ENCODE measurements around the gene FSIP1. TPM values are rescaled to one million over a fixed set of nuclear protein-coding genes. Genes with fewer than 3 reads are reported as not detected.

Gene FSIP1
- total RNA-seq, 2 experiments from 2014 or later = 0.21 to 0.27 TPM

GRCh38 chr15:39746714-39747276, 35.8 kb downstream of the FSIP1 start:
- peaks cover 17% of the 10 kb centered on the region for H3K27me3 Mint-ChIP-seq (ENCODE audit: low read depth)
- DNase-seq = no peak
- no peaks in the 10 kb centered on the region for H3K9me3 Mint-ChIP-seq
- CTCF ChIA-PET = interaction anchor here (2.2 kb wide), 1 partner anchor 11 kb away, joined by 9 read pairs; no protein-coding TSS in a partner anchor
- H3K36me3 Mint-ChIP-seq (ENCODE audit: low read depth) = no peaks in the 10 kb centered on the region
- H3K27ac Mint-ChIP-seq = no peak overlapping the region
- no peak overlapping the region for H3K4me3 Mint-ChIP-seq
- H3K4me1 Mint-ChIP-seq (ENCODE audit: low read depth) = no peaks in the 10 kb centered on the region
- intact Hi-C loops (cut with micrococcal nuclease) = no loop called here

GRCh38 chr15:39746176-39746575, 36.5 kb downstream of the FSIP1 start:
- intact Hi-C loops (cut with micrococcal nuclease) = no loop called here
- H3K36me3 Mint-ChIP-seq (ENCODE audit: low read depth) = no peaks in the 10 kb centered on the region
- H3K9me3 Mint-ChIP-seq = no peaks in the 10 kb centered on the region
- no peak for DNase-seq
- no peak overlapping the region for H3K4me3 Mint-ChIP-seq
- CTCF ChIA-PET = no interaction called here
- no peaks in the 10 kb centered on the region for H3K4me1 Mint-ChIP-seq (ENCODE audit: low read depth)
- no peak overlapping the region for H3K27ac Mint-ChIP-seq
- H3K27me3 Mint-ChIP-seq (ENCODE audit: low read depth) = peaks cover 13% of the 10 kb centered on the region

GRCh38 chr15:39745415-39745814, 37.2 kb downstream of the FSIP1 start:
- Mint-ChIP-seq H3K36me3 (ENCODE audit: low read depth) (no peaks in the 10 kb centered on the region), H3K9me3 (no peaks in the 10 kb centered on the region), H3K27ac (no peak overlapping the region), H3K4me1 (ENCODE audit: low read depth) (no peaks in the 10 kb centered on the region), H3K27me3 (ENCODE audit: low read depth) (peaks cover 11% of the 10 kb centered on the region), H3K4me3 (no peak overlapping the region)
- intact Hi-C loops (cut with micrococcal nuclease) = no loop called here
- DNase-seq = no peak
- CTCF ChIA-PET = interaction anchor here (1.8 kb wide), 1 partner anchor 11 kb away, joined by 9 read pairs; no protein-coding TSS in a partner anchor

- intact Hi-C loops (cut with micrococcal nuclease) = no loop called here
These were observed 38.1 kb downstream of the FSIP1 start for GRCh38 chr15:39744334-39745103.

GRCh38 chr15:39743611-39744010, 39.0 kb downstream of the FSIP1 start:
- Mint-ChIP-seq H3K4me3 (no peak overlapping the region), H3K9me3 (no peaks in the 10 kb centered on the region), H3K36me3 (ENCODE audit: low read depth) (no peaks in the 10 kb centered on the region), H3K4me1 (ENCODE audit: low read depth) (no peaks in the 10 kb centered on the region), H3K27me3 (ENCODE audit: low read depth) (peaks cover 6% of the 10 kb centered on the region), H3K27ac (no peak overlapping the region)
- intact Hi-C loops (cut with micrococcal nuclease) = no loop called here
- DNase-seq = no peak
- CTCF ChIA-PET = no interaction called here

More at GRCh38 chr15:39744334-39745103, 38.1 kb downstream of the FSIP1 start:
- Mint-ChIP-seq H3K36me3 (ENCODE audit: low read depth) (no peaks in the 10 kb centered on the region), H3K4me1 (ENCODE audit: low read depth) (no peaks in the 10 kb centered on the region), H3K27me3 (ENCODE audit: low read depth) (peaks cover 8% of the 10 kb centered on the region), H3K27ac (no peak overlapping the region), H3K4me3 (no peak overlapping the region), H3K9me3 (no peaks in the 10 kb centered on the region)
- CTCF ChIA-PET = interaction anchor here (1.8 kb wide), 1 partner anchor 12 kb away, joined by 9 read pairs; no protein-coding TSS in a partner anchor
- DNase-seq = no peak

- Mint-ChIP-seq H3K4me1 (ENCODE audit: low read depth) (no peaks in the 10 kb centered on the region), H3K9me3 (no peaks in the 10 kb centered on the region), H3K36me3 (ENCODE audit: low read depth) (no peaks in the 10 kb centered on the region), H3K27ac (no peak overlapping the region), H3K4me3 (no peak overlapping the region), H3K27me3 (ENCODE audit: low read depth) (peaks cover 1% of the 10 kb centered on the region)
- CTCF ChIA-PET = interaction anchor here (1.8 kb wide), 1 partner anchor 17 kb away, joined by 15 read pairs; no protein-coding TSS in a partner anchor
- intact Hi-C loops (cut with micrococcal nuclease) = no loop called here
- DNase-seq = no peak
These were observed 41.4 kb downstream of the FSIP1 start for GRCh38 chr15:39741258-39741657.

- Mint-ChIP-seq H3K27me3 (ENCODE audit: low read depth) (no peaks in the 10 kb centered on the region), H3K27ac (no peak overlapping the region), H3K36me3 (ENCODE audit: low read depth) (no peaks in the 10 kb centered on the region), H3K4me3 (no peak overlapping the region), H3K9me3 (no peaks in the 10 kb centered on the region), H3K4me1 (ENCODE audit: low read depth) (no peaks in the 10 kb centered on the region)
- intact Hi-C loops (cut with micrococcal nuclease) = no loop called here
- no peak for DNase-seq
- CTCF ChIA-PET = no interaction called here
These were observed 43.6 kb downstream of the FSIP1 start for GRCh38 chr15:39738998-39739397.

- DNase-seq = no peak
- Mint-ChIP-seq H3K36me3 (ENCODE audit: low read depth) (no peaks in the 10 kb centered on the region), H3K27me3 (ENCODE audit: low read depth) (no peaks in the 10 kb centered on the region), H3K4me1 (ENCODE audit: low read depth) (no peaks in the 10 kb centered on the region), H3K9me3 (no peaks in the 10 kb centered on the region), H3K27ac (no peak overlapping the region), H3K4me3 (no peak overlapping the region)
- intact Hi-C loops (cut with micrococcal nuclease) = no loop called here
- CTCF ChIA-PET = no interaction called here
These were observed 45.5 kb downstream of the FSIP1 start for GRCh38 chr15:39737196-39737550.

- H3K27ac Mint-ChIP-seq = no peak overlapping the region
- H3K4me3 Mint-ChIP-seq = no peak overlapping the region
- no peaks in the 10 kb centered on the region for H3K9me3 Mint-ChIP-seq
- no peak for DNase-seq
- CTCF ChIA-PET = interaction anchor here (1.1 to 1.9 kb wide), 2 partner anchors 21 to 51 kb away, joined by 3 to 5 read pairs; no protein-coding TSS in a partner anchor
- no peaks in the 10 kb centered on the region for H3K4me1 Mint-ChIP-seq (ENCODE audit: low read depth)
- H3K27me3 Mint-ChIP-seq (ENCODE audit: low read depth) = no peaks in the 10 kb centered on the region
- no peaks in the 10 kb centered on the region for H3K36me3 Mint-ChIP-seq (ENCODE audit: low read depth)
- intact Hi-C loops (cut with micrococcal nuclease) = no loop called here
These were observed 46.0 kb downstream of the FSIP1 start for GRCh38 chr15:39736412-39737195.

- H3K9me3 Mint-ChIP-seq = no peaks in the 10 kb centered on the region
- H3K27me3 Mint-ChIP-seq (ENCODE audit: low read depth) = no peaks in the 10 kb centered on the region
- intact Hi-C loops (cut with micrococcal nuclease) = no loop called here
- CTCF ChIA-PET = interaction anchor here (1.1 to 1.9 kb wide), 2 partner anchors 22 to 50 kb away, joined by 3 to 5 read pairs; no protein-coding TSS in a partner anchor
- no peaks in the 10 kb centered on the region for H3K4me1 Mint-ChIP-seq (ENCODE audit: low read depth)
- DNase-seq = no peak
- H3K36me3 Mint-ChIP-seq (ENCODE audit: low read depth) = no peaks in the 10 kb centered on the region
- H3K4me3 Mint-ChIP-seq = no peak overlapping the region
- H3K27ac Mint-ChIP-seq = no peak overlapping the region
These were observed 47.4 kb downstream of the FSIP1 start for GRCh38 chr15:39735120-39735717.

- intact Hi-C loops (cut with micrococcal nuclease) = no loop called here
- CTCF ChIA-PET = no interaction called here
- no peaks in the 10 kb centered on the region for H3K9me3 Mint-ChIP-seq
- no peak overlapping the region for H3K27ac Mint-ChIP-seq
- DNase-seq = no peak
- H3K27me3 Mint-ChIP-seq (ENCODE audit: low read depth) = no peaks in the 10 kb centered on the region
- H3K4me3 Mint-ChIP-seq = no peak overlapping the region
- H3K36me3 Mint-ChIP-seq (ENCODE audit: low read depth) = no peaks in the 10 kb centered on the region
- H3K4me1 Mint-ChIP-seq (ENCODE audit: low read depth) = no peaks in the 10 kb centered on the region
These were observed 51.4 kb downstream of the FSIP1 start for GRCh38 chr15:39731266-39731665.

GRCh38 chr15:39730552-39730951, 52.1 kb downstream of the FSIP1 start:
- DNase-seq = no peak
- Mint-ChIP-seq H3K36me3 (ENCODE audit: low read depth) (no peaks in the 10 kb centered on the region), H3K9me3 (no peaks in the 10 kb centered on the region), H3K4me3 (no peak overlapping the region), H3K27me3 (ENCODE audit: low read depth) (no peaks in the 10 kb centered on the region), H3K4me1 (ENCODE audit: low read depth) (no peaks in the 10 kb centered on the region), H3K27ac (no peak overlapping the region)
- CTCF ChIA-PET = no interaction called here
- intact Hi-C loops (cut with micrococcal nuclease) = no loop called here
